HG03280 (cell line): ENCODE results near the gene ATP7A.
"Not testable (repeated sequence)": the region's sequence is repeated elsewhere in the genome, so short reads cannot be mapped to it uniquely, and the experiment has no call there.

ENCODE experiments used
- ATAC-seq: cut with Tn5 transposase; IDR thresholded peaks from one replicate; pipeline ENCODE4 v1.9.1; 2021; ENCODE audit warnings: mild to moderate bottlenecking, moderate library complexity; ENCODE audit not compliant: unreplicated experiment

The ATP7A gene

DNA sequence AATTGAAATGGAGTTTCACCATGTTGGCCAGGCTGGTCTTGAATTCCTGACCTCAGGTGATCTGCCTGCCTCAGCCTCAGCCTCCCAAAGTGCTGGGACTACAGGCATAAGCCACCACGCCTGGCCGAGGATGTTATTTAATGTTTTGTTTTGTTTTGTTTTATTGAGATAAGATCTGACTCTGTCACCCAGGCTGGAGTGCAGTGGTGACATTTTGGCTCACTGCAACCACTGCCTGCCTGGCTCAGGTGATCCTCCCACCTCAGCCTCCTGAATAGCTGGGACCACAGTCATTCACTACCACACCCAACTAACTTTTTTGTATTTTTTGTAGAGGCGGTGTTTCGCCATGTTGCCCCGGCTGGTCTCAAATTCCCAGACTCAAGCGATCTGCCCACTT lies 34.5 kb downstream of the ATP7A start:
- ATAC-seq: not testable (repeated sequence)

DNA sequence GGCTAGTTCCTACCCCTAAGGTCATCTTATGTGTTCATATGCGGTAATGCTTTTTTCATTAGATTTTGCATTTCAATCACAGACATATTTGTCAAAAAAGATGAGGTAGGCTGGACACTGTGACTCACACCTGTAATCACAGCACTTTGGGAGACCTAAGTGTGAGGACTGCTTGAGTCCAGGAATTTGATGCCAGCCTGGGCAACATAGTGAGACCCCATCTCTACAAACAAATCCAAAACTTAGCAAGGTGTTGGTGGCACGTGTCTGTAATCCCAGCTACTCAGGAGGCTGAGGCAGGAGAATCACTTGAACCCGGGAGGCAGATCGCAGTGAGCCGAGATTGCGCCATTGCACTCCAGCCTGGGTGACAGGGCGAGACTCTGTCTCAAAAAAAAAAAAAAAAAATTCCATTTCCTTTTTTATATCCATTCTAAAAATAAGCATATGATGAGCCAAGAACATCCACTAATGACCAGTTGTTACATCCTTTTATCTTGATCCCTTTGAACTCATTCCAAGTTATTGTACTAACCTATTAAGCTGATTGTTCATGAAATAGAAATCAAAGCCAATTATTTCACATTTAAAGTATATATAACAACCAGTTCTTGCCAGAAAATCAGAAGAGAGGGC lies 35.5 kb downstream of the ATP7A start:
- ATAC-seq: no peak

DNA sequence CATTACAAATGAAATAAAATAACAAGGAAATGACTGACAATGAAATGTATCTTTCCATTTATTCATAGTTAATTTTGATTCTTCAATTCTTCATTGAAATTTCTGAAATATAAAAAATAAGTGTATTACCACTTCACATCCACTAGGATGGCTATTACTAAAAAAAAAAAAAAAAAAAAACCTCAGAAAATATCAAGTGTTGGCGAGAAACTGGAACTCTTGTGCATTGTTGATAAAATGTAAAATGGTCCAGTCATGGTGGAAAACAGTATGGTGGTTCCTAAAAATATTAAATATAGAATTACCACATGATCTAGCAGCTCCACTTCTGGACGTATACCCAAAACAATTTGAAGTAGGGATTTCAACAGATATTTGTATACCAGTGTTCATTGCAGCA lies 36.1 kb downstream of the ATP7A start:
- ATAC-seq: no peak

DNA sequence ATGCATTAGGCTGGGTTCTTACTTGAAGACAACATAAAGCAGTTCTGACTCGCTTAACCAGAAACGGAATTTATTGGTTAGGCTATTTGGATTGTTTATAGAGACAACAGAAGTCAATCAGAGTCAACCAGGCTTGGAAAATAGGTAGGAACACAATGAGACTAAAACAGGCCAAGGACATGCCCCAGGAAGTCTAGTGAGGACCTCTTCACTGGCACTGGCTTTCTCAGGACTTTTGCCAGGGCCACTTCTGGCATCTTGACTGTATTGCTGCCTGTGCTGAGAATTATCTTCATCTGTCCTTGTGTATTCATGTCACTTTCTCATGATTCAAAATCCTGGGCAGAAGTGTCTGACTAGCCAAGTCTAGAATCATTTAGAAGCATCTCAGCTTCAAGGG lies 39.3 kb downstream of the ATP7A start:
- no peak for ATAC-seq

DNA sequence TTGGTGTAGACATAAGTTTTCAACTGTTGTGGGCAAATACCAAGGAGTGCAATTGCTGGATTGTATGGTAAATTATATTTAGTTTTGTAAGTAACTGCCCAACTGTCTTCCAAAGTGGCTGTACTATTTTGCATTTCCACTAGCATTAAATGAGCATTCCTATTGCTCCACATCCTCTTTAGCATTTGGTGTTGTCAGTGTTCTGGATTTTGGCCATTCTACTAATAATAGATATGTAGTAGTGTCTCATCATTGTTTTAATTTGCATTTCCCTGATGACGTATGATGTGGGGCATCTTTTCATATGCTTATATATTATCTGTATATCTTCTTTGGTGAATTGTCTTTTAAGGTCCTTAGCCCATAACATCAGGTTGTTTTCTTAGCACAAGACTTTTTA lies 41.7 kb downstream of the ATP7A start:
- ATAC-seq: no peak

DNA sequence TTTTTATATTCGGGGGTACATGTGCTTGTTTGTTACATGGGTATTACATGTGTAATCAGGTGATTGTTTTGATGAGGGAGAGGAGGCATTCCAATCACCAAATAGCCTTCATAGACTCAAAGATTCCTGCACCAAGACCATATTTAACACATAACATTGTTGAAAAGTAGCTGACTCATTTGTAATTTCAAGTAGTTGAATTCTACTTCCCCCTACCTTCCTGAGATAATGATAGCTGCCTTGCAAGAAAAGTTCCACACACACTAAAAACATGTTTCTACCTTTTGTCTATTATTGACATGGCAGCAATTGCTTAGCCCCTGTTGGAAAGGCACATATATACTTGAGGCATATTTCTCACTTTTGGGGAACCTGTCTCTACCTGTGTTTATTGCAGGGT lies 42.8 kb downstream of the ATP7A start:
- ATAC-seq: no peak

DNA sequence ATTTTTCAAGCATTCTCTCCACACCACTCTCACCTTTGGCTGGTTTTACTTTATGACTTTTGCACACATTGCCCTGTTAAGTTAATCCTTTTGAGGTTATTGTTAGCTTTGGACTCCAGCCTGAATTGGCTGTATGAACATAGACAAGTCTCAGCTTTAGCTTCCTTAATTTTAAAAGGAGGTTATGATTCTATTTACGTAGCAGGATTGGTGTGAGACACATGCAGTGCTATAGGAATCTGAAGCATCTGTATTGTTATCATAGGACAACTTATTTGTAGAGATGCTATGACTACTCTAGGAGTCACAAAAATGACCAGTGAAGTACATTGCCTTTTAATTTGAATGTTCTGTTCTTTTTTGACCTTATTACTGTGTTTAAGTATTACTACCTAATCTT lies 43.2 kb downstream of the ATP7A start:
- ATAC-seq: no peak

DNA sequence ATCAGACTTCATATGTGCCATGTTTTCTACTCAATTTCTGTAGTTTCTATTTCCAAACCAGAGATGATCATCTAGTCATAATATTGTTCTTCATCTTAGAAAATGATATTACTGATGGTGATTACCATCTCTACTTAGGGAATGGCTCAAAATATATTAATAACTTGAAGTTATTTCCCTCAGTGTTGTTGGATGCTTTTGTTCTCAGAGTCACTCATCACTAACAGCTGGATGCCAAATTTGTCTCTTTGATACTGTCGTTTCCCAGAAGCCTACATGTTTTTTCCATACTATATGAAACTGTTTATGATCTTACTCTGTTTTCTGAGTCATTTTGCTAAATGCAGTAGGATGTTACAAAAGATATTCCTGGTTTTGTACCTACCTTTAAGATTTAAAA lies 50.1 kb downstream of the ATP7A start:
- ATAC-seq: no peak

DNA sequence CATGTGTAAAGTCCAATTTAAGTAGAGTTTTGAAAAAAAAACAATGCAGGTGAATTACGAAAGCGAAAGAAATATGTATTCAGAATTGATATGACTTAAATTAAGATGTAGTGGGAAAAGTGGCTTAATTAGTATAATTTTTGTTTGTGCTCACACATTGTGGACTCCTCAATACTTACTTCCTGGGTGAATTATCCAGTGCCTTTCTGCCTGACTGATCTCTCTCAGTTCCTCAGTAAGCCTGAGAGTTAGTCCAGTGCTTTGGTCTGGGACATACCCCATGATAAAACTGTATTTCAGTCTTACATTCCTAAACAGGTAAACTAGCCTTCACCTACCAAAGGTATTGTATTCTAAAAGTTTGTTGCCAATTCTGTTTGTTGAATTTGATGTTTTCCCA lies 50.6 kb downstream of the ATP7A start:
- ATAC-seq: no peak

DNA sequence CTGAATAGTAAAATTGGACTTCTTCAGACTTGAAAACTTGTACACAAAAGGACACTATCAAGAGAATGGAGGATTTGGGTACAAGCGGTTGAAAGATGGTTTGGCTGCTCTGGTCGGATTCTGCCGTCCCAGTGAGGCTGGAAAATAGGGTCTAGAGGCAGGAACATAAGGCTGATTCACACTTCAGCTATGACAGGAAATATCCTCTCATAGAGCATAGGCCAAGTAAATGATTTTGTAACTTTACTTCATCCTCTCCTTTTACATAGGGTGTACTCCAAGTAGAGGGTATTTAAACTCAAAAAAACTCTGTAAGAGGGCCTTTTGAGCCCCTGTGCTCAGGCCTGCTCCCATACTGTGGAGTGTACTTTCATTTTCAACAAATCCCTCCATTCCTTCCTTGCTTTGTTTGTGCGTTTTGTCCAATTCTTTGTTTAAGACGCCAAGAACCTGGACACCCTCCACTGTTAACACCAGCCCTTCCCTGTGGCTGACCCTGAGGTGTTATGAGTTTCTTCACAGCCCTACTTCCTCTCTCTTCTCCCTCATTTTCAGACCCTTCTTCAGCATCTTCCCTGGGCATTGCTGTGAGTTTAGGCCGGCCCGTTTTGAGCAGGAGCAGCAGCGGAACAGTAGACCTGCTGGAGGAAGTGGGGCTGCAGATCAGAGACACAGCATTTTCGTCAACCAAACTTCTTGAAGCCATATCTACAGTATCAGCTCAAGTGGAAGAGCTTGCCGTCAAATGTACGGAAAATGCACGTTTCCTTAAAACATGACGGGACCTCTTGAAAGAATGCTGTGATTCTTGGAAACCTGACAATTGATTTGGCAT lies 51.8 kb downstream of the ATP7A start:
- no peak for ATAC-seq

DNA sequence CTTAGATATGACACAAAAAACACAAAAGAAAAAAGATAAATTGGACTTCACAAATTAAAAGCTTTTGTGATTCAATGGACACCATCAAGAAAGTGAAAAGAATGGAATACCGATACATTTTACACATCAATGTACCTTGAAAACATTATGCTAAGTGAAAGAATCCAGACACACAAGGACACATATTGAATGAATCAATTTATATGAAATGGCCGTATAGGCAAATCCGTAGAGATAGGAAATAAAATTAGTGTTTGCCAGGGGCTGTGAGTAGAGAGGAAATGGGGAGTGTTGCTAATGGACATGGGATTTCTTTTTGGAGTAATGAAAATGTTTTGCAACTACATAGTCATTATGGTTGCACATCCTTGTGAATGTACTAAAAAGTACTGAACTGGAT lies 55.9 kb downstream of the ATP7A start:
- ATAC-seq: no peak

DNA sequence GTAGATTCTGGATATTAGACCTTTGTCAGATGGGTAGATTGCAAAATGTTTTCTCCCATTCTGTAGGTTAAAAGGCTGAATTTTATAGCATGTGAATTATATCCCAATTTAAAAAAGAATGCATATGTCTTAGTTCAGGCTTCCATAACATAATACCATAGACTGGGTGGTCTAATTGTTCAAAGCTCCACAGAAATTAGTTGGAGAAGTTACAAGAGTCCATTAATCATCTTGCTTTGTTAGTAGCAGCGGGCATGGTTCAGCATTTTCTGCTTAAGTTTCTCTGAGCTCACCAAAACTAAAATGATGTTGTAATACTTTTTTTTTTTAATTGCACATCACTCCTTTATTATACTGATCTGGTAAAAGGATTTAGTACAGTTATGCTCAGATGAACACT lies 57.1 kb downstream of the ATP7A start:
- ATAC-seq: no peak

DNA sequence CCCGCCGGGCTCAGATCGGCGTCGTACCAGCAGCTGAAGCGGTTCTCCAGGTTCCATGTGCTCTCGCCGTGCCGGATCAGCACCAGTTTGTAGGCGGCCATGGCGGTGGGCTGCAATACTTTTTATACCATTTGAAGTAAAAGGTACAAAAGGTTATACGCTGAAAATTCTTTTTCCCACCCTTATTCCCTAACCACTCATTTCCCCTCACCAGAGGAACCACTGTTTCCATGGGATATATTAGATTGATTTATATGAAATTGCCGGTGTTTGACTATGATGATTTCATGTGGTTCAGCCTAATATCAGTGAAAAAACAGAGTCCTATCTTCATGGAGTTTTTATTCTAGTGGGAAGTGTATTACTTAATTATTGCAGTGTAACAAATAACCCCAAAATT lies 59.0 kb downstream of the ATP7A start, which contains the start of gene PGAM4:
PGAM4 (minus strand) TSS at position 101 of the 400 bp plus-strand sequence; CDS start at position 101, 0 bp downstream.
- no peak for ATAC-seq

DNA sequence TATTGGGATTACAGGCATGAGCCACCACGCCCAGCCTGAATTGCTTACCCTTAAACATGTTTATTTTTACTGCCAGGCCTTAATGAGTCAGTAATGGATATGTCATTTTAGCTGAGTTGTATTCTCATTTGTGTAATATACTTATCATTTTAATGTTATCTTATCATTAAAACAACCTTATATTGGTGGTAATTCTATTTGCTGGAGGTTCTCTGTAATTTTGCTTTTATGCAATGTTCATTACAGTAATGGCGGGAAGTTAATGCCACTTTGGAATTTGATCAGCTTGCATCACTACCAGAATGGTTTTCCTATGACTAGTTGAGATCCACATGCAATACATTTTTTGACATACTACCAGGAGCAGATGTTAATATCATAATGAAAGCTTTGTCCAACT lies 65.3 kb downstream of the ATP7A start:
- no peak for ATAC-seq

DNA sequence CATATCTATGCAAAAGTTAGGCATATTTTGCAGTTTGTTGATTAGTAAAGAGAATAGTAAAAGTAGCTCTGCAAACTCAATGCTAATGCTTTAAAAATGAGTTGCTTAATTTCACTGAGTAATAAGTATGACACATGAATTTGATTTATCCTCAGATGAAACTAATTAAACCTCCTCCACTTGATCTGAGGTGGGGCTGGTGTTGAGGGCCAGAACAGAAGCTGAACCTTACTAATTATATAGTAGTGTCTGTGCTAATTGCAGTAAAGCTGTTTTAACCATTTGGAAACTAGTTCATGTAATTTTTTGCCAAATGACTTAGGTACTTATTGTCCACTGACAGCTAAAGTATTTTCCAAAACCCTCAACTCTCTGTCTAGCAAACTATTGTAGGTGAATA lies 66.6 kb downstream of the ATP7A start:
- no peak for ATAC-seq

DNA sequence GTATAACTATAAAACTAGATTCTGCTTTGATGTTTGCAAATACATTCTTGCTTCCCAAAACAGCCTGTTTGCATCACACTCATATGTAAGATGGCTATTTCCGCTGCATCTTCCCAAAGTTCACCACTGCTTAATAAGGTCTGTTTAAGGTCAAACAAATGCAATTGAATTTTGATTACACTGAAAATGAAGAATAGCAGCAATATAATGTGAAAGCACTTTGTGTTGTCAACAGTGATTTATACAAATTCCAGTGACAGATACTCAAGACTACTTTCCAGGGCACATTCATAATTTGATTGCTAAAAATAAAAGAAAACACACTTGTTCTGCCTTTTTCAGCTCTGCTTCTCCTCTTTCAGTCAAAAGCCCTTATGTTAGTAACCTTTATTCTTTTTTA lies 67.0 kb downstream of the ATP7A start:
- ATAC-seq: no peak

DNA sequence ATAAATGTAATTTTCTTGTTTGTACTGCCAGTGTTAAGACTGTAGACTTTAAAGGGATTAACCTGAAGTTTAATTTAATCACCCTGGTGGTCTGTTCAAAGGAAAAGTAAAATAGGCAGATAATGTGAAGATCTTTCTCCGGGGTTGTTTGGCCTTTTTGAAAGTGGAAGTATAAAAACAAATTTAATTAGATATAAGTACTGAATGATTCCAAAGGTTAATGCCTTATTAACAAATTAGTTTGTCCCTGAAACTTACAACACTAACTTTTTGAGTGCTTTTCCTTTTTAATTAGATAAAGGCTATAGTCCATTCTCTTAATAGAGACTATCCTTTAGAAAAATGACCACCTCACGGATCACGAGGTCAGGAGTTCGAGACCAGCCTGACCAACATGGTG lies 69.4 kb downstream of the ATP7A start:
- ATAC-seq: no peak

DNA sequence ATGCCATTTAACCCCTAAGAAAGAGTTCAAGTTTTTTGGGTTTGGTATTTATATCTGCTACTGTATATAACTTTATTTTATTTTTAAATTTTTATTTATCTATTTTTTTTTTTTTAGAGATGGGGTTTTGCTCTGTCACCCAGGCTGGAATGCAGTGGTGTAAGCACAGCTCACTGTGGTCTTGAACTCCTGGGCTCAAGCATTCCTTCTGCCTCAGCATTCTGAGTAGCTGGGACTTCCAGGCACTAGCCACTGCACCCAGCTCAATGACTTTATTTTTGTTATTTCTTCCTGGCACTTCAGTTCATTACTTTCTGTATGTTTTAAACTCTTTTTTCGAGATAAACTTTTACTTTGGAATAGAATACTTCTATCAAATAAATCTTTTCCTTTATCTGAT lies 101.4 kb downstream of the ATP7A start:
- no peak for ATAC-seq

DNA sequence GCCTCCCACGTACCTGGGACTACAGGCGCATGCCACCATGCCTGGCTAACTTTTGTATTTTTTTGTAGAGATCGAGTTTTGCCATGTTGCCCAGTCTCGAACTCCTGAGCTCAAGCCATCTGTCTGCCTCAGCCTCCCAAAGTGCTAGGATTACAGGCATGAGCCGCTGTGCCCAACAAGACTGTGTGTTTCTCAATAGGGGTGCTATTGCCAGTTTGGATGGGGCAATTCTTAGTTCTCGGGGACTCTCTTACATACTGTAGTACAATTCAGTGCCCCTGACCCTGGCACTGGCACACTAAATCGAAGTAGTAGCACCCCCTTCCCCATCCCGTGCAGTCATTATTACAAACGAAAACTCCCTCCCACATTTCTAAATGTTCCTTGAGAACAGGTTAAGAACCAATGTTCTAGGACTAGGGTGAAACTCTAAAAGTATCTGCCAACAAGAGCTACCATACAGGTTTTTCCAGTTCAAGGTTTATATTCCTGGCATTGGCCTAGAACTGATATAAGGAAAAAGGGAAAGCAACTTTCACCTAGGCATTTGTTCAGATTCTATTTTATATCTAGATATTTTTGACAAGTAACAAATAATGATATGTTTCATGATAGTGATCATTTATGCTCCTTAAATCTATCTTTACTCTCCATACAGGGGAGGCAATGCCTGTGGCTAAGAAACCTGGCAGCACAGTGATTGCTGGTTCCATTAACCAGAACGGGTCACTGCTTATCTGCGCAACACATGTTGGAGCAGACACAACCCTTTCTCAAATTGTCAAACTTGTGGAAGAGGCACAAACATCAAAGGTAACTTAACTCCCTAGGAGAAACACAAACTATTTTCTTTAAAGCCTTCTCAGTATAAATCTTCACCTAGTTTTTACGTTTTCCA lies 109.3 kb downstream of the ATP7A start:
- no peak for ATAC-seq

DNA sequence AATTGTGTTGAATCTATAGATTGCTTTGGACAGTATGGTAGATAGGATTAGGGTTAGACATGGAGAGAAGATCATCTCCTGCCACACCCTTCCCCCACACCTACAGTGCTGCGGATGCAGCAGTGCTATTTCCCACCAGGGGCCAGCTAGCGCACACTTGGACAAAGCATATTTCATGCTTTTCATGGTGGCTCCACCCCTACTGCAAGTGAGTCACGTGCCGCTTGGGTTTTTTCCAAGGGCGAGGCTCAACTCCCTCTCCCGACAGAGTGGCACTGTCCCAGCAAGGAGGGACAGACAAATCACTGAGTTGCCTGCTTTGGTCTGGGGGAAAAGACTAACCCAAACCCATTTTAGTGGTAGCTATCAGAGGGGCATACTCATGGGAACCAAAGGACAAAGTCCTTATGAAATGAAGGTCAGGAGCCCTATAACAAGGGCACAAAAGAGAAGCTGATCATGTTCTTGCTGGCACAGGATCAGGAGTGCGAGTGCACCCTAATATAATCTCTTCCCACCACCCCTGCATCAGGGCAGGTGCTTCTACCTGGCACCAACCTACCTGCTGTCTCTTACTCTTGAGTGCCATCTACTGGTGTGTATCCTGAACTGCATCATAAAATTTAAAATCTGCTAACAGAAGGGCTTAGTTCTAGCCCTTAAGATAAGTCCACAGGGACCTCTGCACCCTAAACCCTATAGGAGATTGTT lies 114.0 kb downstream of the ATP7A start:
- ATAC-seq: no peak

DNA sequence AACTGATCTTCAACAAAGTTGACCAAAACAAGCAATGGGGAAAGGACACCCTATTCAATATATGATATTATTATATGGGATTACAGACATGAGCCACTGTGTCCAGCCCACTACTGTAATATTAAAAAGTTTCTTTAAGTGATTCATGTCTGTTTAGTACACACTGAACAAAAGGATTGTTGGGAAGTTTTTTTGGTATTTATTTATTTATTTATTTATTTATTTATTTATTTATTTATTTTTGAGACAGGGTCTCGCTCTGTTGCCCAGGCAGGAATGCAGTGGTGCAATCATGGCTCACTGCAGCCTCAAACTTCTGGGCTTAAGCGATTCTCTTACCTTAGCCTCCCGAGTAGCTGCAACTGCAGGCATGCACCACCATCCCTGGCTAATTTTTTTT lies 117.3 kb downstream of the ATP7A start:
- ATAC-seq: no peak
